COR-L47 (cell line): ENCODE data around the gene SKAP1.
A peak's percentile ranks its signal among the peaks of the same experiment; 100 is the strongest.
"Not testable (repeated sequence)": the region's sequence is repeated elsewhere in the genome, so short reads cannot be mapped to it uniquely, and the experiment has no call there.

ENCODE experiments used
- DNase-seq: peaks from one replicate; lab custom pipeline; 2025; lab: John Stamatoyannopoulos, UW

SKAP1 gene

DNA sequence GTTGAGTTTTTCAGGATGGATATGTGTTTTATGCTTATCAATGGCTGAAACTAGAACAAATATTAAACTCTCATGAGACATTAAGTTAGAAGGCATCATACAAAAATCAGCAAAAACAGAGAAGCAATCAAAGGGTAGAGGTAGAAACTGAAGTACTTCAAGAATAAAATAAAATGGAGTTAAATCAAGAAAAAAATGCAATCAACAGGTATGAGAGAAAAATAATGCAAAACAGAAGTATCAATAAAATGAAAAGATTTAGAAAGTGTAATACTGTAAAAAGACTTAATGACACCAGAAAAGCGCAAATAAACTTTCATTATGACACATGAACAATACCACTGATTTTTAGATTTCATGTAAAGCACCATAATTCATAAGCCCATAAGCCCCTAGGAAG is 112.3 kb downstream of the SKAP1 start:
- DNase-seq, result no peak

DNA sequence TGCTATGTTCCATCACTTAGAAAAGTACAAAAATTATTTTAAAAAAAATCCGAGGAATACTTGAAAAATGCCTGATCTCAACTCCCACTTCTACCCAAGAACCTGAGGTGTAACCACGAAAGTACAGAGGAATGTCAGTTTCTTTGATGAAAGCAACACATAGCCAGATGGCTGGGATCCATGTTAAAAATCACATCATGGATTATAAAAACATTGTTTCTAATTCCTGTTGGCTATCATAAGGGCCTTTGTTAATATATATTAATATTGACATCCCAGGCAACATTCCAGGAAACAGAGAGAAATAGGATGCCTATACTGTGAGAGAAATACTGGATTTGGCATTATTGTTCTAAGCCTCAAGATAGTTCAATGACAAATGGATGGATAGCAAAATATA is 115.3 kb downstream of the SKAP1 start:
- DNase-seq, result no peak

DNA sequence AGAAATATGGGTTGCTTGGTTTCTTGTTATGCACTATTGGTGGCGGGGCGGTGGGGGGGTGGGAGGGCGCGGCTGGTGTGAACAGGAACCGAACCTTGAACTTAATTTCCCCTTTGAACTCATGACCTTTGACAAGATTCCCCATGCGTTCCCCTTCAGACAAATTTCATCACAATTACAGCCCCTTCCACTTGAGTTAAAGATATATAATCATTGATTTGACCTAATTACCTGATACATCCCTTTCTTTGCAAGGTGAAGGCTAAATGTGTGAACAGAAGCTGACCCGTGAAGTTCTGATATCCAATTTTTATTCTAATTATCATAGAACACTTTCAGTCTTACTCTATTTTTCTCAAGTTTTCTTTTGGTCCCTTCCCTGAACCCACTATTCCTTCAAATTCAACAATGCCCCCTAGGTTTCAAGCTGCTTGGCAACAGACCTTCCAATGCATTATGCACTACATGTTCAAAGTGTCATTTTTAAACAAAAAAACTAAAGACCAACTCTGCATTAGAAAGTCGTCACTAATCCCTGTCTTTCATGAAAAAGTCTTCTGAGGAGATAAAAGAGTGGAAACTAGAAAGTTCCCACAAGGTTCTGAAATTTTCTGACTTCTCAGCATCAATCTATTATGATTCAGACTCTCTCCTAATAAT is 116.8 kb downstream of the SKAP1 start:
- DNase-seq, result no peak

DNA sequence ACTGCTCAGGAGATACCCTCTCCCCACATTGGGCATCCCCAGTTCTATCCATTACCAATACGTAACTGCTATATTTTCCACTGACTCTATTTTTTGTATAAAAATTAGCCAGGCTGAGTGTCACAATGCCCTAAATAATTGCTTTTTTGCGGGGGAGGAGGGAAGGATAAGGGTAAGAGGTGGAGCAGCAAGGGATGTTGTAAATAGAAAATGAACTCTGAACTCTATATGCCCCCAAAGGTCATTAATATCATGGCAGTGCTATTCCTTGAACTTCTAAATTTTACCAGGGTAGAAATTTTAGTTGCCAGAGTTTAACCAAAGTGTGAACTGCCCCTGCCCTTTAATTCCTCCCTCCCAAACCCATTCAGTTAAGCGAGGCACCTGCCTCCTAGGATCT is 118.7 kb downstream of the SKAP1 start:
- DNase-seq, result no peak

DNA sequence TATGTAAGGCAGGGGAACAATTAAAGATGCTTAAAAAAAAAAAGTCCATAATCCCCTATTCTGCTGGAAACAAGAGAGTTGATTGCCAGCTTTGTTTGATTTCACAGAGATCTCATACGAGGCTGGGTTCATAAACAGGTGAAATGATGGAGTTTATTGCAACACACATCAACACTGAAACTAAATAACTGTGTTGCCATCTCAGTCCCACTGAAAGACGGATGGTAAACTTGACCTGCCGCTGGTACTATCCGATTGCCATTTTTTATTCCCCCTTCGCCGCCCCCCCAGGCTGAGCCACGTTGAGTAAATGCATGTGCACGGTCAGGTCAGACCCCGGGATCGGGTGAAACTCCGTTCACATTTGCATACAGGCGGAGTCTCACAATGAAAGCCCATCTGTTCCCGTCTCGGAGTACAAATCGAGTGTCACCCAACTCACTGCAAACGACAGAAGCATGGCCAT is 119.2 kb downstream of the SKAP1 start:
- peak; percentile 50 for DNase-seq

DNA sequence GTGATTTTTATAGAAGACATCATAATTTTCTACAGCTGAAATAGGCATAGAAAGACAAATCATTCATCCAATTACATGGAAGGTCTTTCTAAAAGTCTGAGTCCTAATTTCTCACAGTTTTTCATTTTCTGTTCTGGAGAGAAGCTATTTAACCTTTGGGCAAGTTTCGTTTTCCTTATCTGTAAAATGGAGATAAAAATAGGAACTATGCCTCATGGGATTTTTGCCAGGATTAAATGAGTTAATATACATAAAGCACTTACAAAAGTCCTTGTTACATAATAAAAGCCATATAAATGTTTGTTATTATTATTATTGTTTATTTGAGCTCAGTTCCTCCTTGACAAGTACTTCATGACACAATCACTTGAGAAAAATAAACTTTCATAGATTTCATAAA is 121.4 kb downstream of the SKAP1 start:
- DNase-seq, result no peak

DNA sequence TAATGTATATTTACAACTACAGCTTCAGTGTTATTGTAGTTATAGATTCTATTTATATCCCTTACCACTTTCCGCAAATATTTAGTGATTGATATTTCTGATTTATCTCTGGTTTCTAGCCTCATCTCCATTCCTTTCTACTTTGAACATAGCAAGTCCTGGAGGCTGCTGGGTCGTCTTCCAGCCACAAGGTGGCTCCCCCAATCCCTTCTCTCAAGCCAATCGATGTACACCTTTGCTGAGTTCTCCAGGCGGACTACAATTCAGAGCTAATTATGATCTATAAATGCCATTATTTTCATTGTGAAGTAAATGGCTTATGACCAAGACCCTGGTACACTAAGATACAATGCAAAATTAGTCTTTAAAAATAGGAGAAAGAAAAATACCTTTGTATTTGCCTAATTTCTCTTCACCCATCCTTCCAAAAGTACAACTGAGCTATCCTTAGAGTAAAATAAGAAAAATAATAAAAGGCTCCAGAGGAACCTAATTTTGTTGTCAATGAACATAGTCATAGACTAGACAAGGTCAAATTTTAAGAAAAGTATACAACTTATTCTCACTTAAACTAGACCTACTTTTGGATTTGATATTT is 122.1 kb downstream of the SKAP1 start:
- peak; percentile 47 for DNase-seq

DNA sequence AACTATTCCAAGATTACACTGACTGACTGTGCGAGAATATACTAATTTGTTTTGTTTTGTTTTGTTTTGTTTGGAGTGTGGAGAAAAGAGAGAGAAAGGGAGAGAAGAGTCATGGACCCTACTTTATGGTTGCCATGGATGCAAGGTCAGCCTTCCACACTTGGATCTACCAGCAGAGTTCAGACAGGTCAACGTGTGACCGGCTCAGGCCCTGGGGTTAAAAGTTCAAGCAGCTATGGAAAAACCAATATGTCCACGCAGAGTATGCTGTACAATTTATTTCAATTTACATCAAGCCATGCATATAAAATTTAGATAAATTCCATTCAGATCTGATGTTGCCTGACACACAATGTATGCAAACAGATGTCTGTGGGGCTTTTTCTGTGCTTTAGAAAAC is 122.8 kb downstream of the SKAP1 start:
- no peak for DNase-seq

DNA sequence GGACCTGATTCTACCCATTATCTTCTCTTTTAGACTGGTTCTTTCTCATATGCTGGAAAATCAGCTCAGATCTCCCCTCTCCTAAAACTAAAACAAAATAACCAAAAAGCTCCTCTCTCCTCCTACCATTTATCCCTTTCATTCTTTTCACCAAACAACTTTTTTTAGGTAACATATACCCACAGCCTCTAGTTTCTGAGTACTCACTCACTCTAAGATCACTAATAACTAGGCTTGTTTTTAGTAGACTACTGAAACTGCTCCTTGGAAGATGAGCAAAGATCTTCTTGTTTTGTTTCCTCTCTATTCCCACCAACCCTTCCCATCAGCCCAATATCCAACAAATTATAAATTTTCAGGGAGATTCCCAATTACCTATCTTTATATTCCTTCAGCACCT is 129.0 kb downstream of the SKAP1 start:
- no peak for DNase-seq

DNA sequence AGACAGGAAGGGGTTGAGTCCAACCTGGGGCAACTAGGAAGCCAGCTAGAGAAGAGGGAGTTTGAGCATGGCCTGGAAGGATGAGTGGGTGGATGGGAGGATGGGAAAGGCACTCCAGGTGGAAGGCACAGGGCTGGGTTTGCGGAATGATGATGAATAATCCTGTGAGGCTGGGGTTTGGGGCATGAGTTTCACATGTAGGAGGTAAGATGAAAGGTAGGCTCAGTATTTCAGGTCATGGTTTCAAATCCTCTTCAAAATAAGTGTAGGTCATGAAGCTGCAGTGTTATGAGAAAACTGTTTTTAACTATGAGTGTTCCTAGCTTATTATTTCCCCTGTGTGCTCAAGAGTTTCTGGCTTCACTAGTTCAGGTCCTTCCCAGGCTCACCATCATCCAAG is 130.3 kb downstream of the SKAP1 start:
- no peak for DNase-seq

DNA sequence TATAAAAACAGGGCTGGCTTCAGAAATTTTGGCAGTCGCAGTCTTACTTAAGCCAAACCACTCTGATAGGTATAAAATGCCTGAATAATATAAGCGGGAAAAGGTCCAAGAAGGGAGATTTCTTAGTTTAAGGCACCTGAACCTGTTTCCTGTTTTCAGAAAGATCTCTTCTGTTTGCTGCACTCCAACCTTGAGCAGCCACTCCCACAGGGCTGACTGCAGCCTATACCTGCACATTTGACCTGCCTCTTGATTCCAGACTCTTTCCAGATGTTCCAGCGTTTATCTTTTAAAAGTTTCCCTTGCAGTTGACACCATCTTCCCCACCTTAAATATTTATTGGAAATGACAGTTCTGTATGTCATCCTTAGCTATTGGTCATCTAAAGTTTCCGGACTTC is 132.2 kb downstream of the SKAP1 start:
- no peak for DNase-seq

DNA sequence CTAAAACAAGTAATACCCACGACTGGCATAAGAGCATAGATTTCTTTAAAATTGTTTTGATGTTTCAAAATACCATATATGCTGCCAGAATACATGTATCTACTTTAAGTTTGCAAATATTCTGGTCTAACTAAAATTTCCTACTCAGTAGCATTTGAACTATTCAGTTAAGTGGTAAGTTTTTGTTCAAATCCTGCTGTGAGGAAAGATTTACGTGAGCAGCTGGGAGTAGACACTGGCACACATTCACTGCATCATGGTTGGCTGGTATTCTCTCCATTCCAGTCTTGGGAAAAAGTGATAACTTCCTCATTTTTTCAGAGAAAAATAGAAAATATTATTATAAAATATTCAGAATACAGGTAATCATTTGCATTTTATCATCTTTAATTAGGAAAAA is 133.6 kb downstream of the SKAP1 start:
- DNase-seq, result no peak

DNA sequence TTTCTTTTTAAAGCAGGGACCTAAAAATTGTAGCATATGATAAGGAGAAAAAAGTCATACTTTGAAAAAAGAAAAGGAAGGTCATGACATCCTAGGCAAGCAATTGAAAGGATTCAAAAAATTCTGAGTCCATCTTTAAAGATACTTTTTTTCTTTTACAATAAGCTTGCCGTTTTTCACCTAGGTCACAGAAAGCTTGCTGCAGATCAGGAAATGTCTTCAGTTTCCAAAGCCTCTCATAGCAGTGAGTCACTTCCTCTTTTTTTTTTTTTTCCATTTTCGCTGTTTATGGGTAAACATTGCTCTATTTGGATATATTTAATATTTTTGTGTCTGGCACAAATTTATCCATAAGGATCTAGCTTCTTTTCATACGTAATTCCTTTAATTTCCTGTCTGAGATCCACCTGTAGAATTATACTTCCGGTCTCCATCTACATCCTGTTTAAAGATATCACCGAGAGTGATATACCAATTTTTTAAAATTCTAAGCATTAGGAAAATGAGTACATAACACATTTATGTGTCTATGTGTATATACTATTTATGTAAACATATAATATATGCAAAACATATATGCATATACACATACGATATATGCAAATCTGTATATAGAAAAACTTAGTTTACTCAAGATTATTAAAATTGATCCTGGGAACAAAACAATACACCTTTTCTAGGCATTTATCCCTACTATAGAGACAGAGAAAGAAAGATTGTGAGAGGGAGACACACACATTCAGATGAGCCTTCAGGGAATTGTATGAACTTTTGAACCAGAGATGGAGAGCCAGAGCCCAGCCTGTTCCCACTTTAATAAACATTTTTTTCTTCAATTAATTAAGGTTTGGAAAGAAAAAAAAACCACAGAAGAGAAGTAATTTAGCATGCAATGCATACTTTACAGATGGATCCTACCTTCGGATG is 134.4 kb downstream of the SKAP1 start:
- no peak for DNase-seq

DNA sequence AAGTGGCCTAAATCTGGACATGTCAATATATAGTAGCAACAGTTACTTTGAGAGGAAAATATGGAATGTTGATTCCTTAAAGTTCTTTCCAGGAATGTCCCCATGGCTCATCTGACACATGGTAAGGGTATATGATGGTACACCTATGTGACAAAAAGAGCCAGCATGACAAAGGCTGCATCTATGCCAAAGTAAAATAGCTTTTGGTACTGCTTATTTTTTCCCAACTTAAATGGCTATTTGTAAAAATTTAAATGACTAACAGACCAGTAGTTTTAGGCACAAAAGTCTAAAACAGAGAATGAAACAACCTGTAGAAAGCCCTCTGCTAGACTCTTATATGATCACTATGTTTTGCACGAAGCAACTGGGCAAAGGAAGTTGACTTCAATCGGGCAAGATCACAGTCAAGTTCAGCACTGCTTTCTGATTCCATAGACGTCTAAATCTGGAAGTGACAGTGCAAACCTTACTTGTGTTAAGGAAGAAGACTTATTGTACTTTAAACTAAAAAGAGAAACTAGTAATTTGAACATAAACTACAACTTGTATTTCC is 135.1 kb downstream of the SKAP1 start:
- no peak for DNase-seq

DNA sequence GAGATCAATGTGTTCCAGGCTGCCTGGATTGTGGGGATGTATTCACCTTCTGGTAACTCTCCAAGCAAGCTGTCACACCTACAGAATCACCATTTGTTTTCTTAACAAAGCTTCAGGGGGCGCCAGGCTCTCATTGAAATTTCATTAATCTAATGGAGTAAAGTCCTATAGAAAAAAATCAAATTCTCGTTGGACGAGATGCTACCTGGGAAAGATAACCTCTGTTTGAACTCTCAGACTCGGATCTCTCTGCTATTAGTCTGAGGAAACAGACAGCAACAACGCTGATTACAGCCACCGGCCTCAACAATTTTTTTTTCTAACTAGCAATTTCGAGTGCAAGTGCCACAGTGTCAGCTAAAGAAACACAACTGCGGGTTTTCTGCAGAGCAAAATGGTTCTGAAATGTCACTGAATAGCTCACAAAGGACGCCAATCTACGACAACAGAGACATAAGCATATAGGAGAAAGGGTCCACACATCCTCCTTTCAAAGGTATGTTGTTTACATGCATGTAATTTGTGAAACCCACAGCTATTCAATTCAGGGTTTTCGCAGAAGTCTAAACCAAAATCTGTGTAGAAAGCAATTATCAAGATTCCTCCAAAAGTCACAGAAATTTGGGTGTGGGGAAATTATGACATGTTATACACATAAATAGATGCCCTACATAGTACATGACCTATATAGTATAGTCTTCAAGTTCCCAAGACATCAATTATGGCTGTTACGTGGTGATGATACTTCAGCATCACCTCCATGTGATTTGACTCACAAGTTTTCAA is 135.8 kb downstream of the SKAP1 start:
- no peak for DNase-seq

DNA sequence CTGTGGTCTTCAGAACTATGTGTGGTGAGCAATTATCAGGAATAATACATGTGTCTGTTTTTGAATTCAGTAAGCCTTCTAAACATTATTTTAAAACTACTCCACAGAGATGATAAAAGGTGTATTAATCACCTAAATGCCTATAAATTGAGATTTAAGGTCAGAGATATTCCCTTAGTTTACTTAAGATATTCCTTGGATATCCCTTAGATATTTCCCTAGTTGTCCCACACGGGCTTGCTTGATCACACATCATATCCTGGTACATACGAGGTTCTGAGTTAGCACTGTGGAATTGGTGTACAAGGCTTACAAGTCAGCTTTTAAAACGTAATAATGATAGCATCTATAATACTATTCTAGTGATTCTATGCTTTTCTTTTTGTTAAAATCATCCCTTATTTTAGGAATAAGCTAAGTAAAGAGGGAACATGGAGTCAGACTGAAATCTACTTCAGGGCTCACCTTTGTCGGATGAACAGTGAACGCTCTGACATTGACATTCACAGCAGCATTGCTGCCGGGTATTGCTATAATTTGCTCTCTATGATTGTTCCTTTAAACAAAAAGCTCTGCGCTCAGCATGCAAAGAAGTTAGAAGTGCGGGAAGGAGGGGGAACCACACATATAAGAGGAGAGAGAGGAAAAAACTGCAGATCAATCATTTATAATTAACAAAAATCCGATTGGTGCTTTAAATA is 136.5 kb downstream of the SKAP1 start:
- DNase-seq, result no peak

DNA sequence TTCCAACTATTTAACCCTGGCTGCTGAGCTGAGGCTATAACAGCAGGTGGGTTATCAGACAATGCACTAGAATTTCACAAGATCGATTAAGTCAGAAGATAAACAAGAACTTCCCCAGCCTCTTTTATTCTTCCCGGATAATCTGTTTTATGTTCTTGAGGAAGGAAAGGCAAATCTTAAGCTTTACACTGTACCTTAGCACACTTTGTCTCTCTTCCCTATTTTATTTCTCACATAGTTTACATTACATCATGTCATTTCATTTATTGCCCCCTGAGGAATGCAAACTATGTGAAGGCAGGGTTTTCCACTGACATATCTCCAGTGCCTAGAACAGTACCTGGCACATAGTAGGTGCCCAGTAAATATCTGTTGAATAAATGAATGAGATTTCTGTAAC is 139.6 kb downstream of the SKAP1 start:
- DNase-seq, result no peak

DNA sequence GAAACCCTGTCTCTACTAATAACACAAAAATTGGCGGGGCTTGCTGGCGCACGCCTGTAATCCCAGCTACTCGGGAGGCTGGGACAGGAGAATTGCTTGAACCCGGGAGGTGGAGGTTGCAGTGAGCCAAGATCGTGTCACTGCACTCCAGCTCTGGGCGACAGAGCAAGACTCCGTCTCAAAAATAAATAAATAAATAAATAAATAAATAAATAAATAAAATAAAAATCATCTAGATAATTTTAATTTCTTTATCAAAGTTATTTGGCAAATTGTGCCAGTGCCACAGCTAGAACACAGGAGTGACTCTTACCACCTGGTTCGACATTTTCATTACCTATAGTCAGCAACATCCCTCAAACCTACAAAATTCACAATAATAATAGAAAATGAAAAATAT is 143.1 kb downstream of the SKAP1 start:
- DNase-seq, result not testable (repeated sequence)

DNA sequence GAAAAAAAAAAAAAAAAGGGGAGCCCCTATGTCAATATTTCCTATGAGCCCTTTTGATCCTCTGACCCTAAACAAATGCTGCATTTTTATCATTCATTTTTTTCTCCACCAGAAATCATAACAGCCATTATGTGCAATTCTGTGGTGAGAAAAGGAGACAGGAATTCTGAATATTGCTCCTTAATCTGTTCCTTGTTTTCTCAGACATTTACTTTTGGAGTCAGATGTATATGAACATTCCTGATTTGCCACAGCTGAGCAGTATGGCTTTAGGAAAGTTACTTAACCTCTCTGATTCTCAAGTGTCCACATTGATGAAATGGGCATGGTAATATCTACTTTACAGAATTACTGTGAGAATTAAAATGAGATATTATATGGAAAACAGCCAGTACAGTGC is 144.4 kb downstream of the SKAP1 start:
- no peak for DNase-seq

DNA sequence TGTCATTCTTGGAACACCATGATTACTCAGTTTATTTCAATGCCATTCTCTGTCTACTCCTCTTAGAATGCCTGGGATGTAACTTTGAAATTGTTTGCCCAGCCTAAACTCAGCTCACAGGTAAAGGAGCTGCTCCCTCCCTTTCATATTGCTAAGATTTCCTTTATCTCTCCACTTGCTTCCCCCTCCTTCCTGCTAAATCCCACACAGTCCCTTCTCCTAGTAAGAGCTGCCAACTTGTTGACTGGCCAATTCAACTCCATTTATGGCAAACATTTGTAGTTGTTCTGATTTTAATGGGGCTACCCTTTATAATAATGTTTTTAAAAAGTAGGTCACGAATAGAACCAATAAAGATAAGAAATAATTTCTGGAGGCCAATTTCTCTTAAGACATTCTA is 146.1 kb downstream of the SKAP1 start:
- DNase-seq, result no peak

DNA sequence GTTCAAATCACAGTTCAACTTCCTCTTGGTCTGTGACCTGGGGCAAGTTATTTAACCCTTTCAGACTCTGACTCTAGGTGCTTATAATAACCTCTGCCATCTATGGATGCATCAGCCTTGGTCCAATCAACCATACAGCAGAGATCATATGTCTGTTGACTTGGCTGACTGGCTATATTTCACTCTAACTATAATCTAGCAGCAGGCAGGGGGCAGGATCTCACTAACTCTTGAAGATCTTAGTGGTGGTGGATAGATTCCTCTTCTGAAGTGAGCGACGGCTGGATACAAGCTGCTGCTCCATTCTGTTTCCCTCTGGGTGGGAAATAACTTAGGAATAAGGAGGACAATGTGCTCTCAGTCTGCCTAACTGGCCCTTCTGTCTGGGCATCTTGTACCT is 146.6 kb downstream of the SKAP1 start:
- DNase-seq, result no peak
